ENCODE data around the gene IMP3. TPM values are rescaled to one million over a fixed set of nuclear protein-coding genes. Genes with fewer than 3 reads are reported as not detected.
A peak's percentile ranks its signal among the peaks of the same experiment; 100 is the strongest.

The IMP3 gene
- total and polyA plus RNA-seq, 5 experiments from 2014 or later: 94.3 to 256 (median 199) TPM

- DNase-seq (no peak), ATAC-seq (no peak)
- peak overlapping the region in 1 of 10 donors; percentile 10 for H3K27ac Mint-ChIP-seq
- H3K36me3 Mint-ChIP-seq: peaks cover 0 to 58% (median 10%) of the 10 kb centered on the region in 3 donors
- no peaks in the 10 kb centered on the region for H3K9me3 Mint-ChIP-seq
- no peaks in the 10 kb centered on the region for H3K27me3 Mint-ChIP-seq
- H3K4me1 Mint-ChIP-seq: peaks cover 0 to 14% (median 11%) of the 10 kb centered on the region in 4 donors
- H3K4me3 Mint-ChIP-seq: no peak overlapping the region
- POLR2A ChIA-PET: no interaction called here
Measured at GRCh38 chr15:75591655-75592364, 48.2 kb downstream of the IMP3 start.

GRCh38 chr15:75590239-75590638 lies 49.8 kb downstream of the IMP3 start:
- H3K9me3 Mint-ChIP-seq: no peaks in the 10 kb centered on the region
- H3K36me3 Mint-ChIP-seq: peaks cover 0 to 48% (median 8%) of the 10 kb centered on the region in 3 donors
- no peaks in the 10 kb centered on the region for H3K27me3 Mint-ChIP-seq
- ATAC-seq: no peak
- no peak overlapping the region for H3K4me3 Mint-ChIP-seq
- peaks cover 0 to 11% (median 6%) of the 10 kb centered on the region in 4 donors for H3K4me1 Mint-ChIP-seq
- H3K27ac Mint-ChIP-seq: peak overlapping the region in 4 of 10 donors; percentile 0 to 49 (median 24)
- DNase-seq: no peak
- POLR2A ChIA-PET: no interaction called here

Other genes starting within 250 kb of the IMP3 start
- 100 to 1,000 TPM; 130 to 137 TPM for gene SIN3A, start 188.5 kb downstream of the IMP3 start, total RNA-seq
- gene SIN3A, start 188.5 kb downstream of the IMP3 start, polyA plus RNA-seq: 10 to 100 TPM; 12.4 to 17.0 (median 12.7) TPM
- 10 to 100 TPM; 10.1 to 14.0 TPM for gene PTPN9, start 60.9 kb downstream of the IMP3 start, total RNA-seq
- 10 to 100 TPM; 12.9 to 19.6 (median 18.2) TPM for gene PTPN9, start 60.9 kb downstream of the IMP3 start, polyA plus RNA-seq
- 10 to 100 TPM; 22.8 to 25.0 TPM for gene SNUPN, start 14.5 kb downstream of the IMP3 start, total RNA-seq
- gene SNUPN, start 14.5 kb downstream of the IMP3 start, polyA plus RNA-seq: 10 to 100 TPM; 20.1 to 33.7 (median 21.7) TPM
- 1 to 10 TPM; 1.7 TPM for gene SNX33, start 7.7 kb upstream of the IMP3 start, total RNA-seq
- gene SNX33, start 7.7 kb upstream of the IMP3 start, polyA plus RNA-seq: under 1 TPM; 0.05 to 0.44 (median 0.30) TPM
- not detected for gene CSPG4, start 72.6 kb upstream of the IMP3 start, total RNA-seq
- gene CSPG4, start 72.6 kb upstream of the IMP3 start, polyA plus RNA-seq: not detected
- gene UBE2Q2, start 203.2 kb upstream of the IMP3 start, total RNA-seq: 10 to 100 TPM; 26.3 to 27.3 TPM
- 10 to 100 TPM; 18.7 to 25.7 (median 23.0) TPM for gene UBE2Q2, start 203.2 kb upstream of the IMP3 start, polyA plus RNA-seq

Measured in naive thymus-derived CD8-positive, alpha-beta T cell (primary cell).